HEK293 (cell line): ENCODE results near the gene EPHA6.

ENCODE experiments used
- CTCF ChIP-seq: fragments of 450-650 bp; formaldehyde crosslinking; IDR thresholded peaks from 2 replicates; pipeline ENCODE4 v1.5.1; 2016; ENCODE audit warnings: missing biosample characterization, missing genetic modification characterization
- HOXA7 ChIP-seq: sonication (generic); formaldehyde crosslinking; IDR thresholded peaks from 2 replicates; pipeline ENCODE4 v1.8.1; 2022; ENCODE audit warnings: missing genetic modification reagents, borderline replicate concordance
- PRDM10 ChIP-seq: fragments of 450-650 bp; formaldehyde crosslinking; IDR thresholded peaks from 2 replicates; pipeline ENCODE4 v1.5.1; 2016; ENCODE audit warnings: missing biosample characterization, missing genetic modification characterization
- PRDM6 ChIP-seq: fragments of 450-650 bp; formaldehyde crosslinking; IDR thresholded peaks from 2 replicates; pipeline ENCODE4 v1.5.1; 2017; ENCODE audit warnings: missing biosample characterization, missing genetic modification characterization
- ZNF114 ChIP-seq: fragments of 450-650 bp; formaldehyde crosslinking; IDR thresholded peaks from 2 replicates; pipeline ENCODE4 v1.5.0; 2017; ENCODE audit warnings: missing biosample characterization, missing genetic modification characterization
- ZNF140 ChIP-seq: fragments of 450-650 bp; formaldehyde crosslinking; IDR thresholded peaks from 2 replicates; pipeline ENCODE4 v1.5.1; 2016; ENCODE audit warnings: missing biosample characterization, missing genetic modification characterization
- ZNF214 ChIP-seq: fragments of 450-650 bp; formaldehyde crosslinking; IDR thresholded peaks from 2 replicates; pipeline ENCODE4 v1.5.1; 2017; ENCODE audit warnings: missing biosample characterization, mild to moderate bottlenecking, missing genetic modification characterization, borderline replicate concordance
- ZNF341 ChIP-seq: fragments of 450-650 bp; formaldehyde crosslinking; IDR thresholded peaks from 2 replicates; pipeline ENCODE4; 2016; ENCODE audit warnings: low read depth, missing biosample characterization, missing genetic modification characterization
- ZNF362 ChIP-seq: fragments of 450-650 bp; formaldehyde crosslinking; IDR thresholded peaks from 2 replicates; pipeline ENCODE4 v1.5.1; 2016; ENCODE audit warnings: missing biosample characterization, missing genetic modification characterization
- ZNF416 ChIP-seq: fragments of 450-650 bp; formaldehyde crosslinking; IDR thresholded peaks from 2 replicates; pipeline ENCODE4 v1.5.1; 2016; ENCODE audit warnings: missing biosample characterization, missing genetic modification characterization
- ZNF639 ChIP-seq: fragments of 450-650 bp; formaldehyde crosslinking; IDR thresholded peaks from 2 replicates; pipeline ENCODE4 v1.5.1; 2016; ENCODE audit warnings: missing biosample characterization, missing genetic modification characterization
- ZNF704 ChIP-seq: fragments of 450-650 bp; formaldehyde crosslinking; IDR thresholded peaks from 2 replicates; pipeline ENCODE4 v1.5.1; 2016; ENCODE audit warnings: missing biosample characterization, missing genetic modification characterization

GRCh38 chr3:97384583-97384982, 570.2 kb downstream of the EPHA6 start:
- TF ChIP-seq HOXA7 (CRISPR knock-in tag) (no peak), CTCF (tag by site-specific recombination) (no peak), ZNF639 (tag by site-specific recombination) (no peak), ZNF416 (no peak), ZNF114 (tag by site-specific recombination) (no peak), PRDM10 (no peak), ZNF704 (tag by site-specific recombination) (no peak), ZNF140 (tag by site-specific recombination) (no peak), ZNF341 (tag by site-specific recombination) (no peak), PRDM6 (no peak), ZNF362 (no peak), ZNF214 (tag by site-specific recombination) (no peak)
